ENCODE results near the gene ACCS.
A peak's percentile ranks its signal among the peaks of the same experiment; 100 is the strongest.

Gene ACCS

GRCh38 chr11:44046182-44046581, 19.9 kb upstream of the ACCS start:
- no peak for DNase-seq

- no peak for DNase-seq
Observed at GRCh38 chr11:44047298-44047697, 18.8 kb upstream of the ACCS start.

- no peak for DNase-seq
Observed at GRCh38 chr11:44047931-44048431, 18.1 kb upstream of the ACCS start, which contains the start of gene ACCSL. ACCSL (plus strand) TSS chr11:44047981; CDS start chr11:44048037, 56 bp downstream.

- no peak for DNase-seq
Observed at GRCh38 chr11:44049832-44050231, 16.2 kb upstream of the ACCS start.

GRCh38 chr11:44051171-44051570, 14.9 kb upstream of the ACCS start:
- no peak for DNase-seq

- DNase-seq: no peak
Observed at GRCh38 chr11:44057340-44057739, 8.7 kb upstream of the ACCS start.

GRCh38 chr11:44058275-44058674, 7.8 kb upstream of the ACCS start:
- DNase-seq: no peak

- no peak for DNase-seq
Observed at GRCh38 chr11:44065161-44065661, 859 bp upstream of the ACCS start.

- DNase-seq: peak; percentile 10
Observed at GRCh38 chr11:44066732-44067141, 667 bp downstream of the ACCS start.

- no peak for DNase-seq
Observed at GRCh38 chr11:44067266-44067665, 1.2 kb downstream of the ACCS start.

- DNase-seq: no peak
Observed at GRCh38 chr11:44068180-44068579, 2.1 kb downstream of the ACCS start.

- no peak for DNase-seq
Observed at GRCh38 chr11:44071157-44071556, 5.1 kb downstream of the ACCS start.

GRCh38 chr11:44072757-44073658, 6.9 kb downstream of the ACCS start:
- DNase-seq: no peak

GRCh38 chr11:44078794-44079193, 12.7 kb downstream of the ACCS start:
- no peak for DNase-seq

GRCh38 chr11:44079376-44079775, 13.3 kb downstream of the ACCS start:
- DNase-seq: no peak

GRCh38 chr11:44080951-44081350, 14.9 kb downstream of the ACCS start:
- no peak for DNase-seq

- DNase-seq: no peak
Observed at GRCh38 chr11:44082645-44083044, 16.6 kb downstream of the ACCS start.

- DNase-seq: no peak
Observed at GRCh38 chr11:44083433-44083832, 17.4 kb downstream of the ACCS start.

GRCh38 chr11:44083906-44084305, 17.8 kb downstream of the ACCS start:
- no peak for DNase-seq

- no peak for DNase-seq
Observed at GRCh38 chr11:44085330-44085729, 19.3 kb downstream of the ACCS start.

GRCh38 chr11:44088377-44088776, 22.3 kb downstream of the ACCS start:
- DNase-seq: no peak

- no peak for DNase-seq
Observed at GRCh38 chr11:44088871-44089270, 22.8 kb downstream of the ACCS start.

- DNase-seq: no peak
Observed at GRCh38 chr11:44090539-44090938, 24.5 kb downstream of the ACCS start.

- DNase-seq: peak; percentile 61
Observed at GRCh38 chr11:44094260-44094868, 28.3 kb downstream of the ACCS start.
